Activated T-helper 1 cell treated with anti-CD3 and anti-CD28 coated beads, Interleukin-2, amount 50 U/mL, for 16 hours (primary cell): ENCODE measurements around the gene EPM2AIP1.
"Not testable (repeated sequence)": the region's sequence is repeated elsewhere in the genome, so short reads cannot be mapped to it uniquely, and the experiment has no call there.

Source experiments
- DNase-seq, 2 donors: peaks; one replicate each; pipeline ENCODE4 v3.0.0-alpha.2; 2020; ENCODE audit warnings: low read depth in 1 of 2, low spot score in 1 of 2

EPM2AIP1 gene

GRCh38 chr3:36954452-36955134 is 38.3 kb downstream of the EPM2AIP1 start:
- DNase-seq: no peak

GRCh38 chr3:36947814-36948213 is 45.1 kb downstream of the EPM2AIP1 start:
- DNase-seq: not testable (repeated sequence)

- DNase-seq: no peak
Observed at GRCh38 chr3:36945333-36945980, 47.5 kb downstream of the EPM2AIP1 start.

- DNase-seq: peak; percentile 62 to 69
Observed at GRCh38 chr3:36944641-36945270, 48.2 kb downstream of the EPM2AIP1 start, which contains the start of gene TRANK1. Gene TRANK1, minus strand, starts transcription at chr3:36945054. Its CDS starts 245 bp downstream, at chr3:36944809.

GRCh38 chr3:36944012-36944640 is 48.8 kb downstream of the EPM2AIP1 start:
- DNase-seq: no peak

GRCh38 chr3:36943601-36944000 is 49.3 kb downstream of the EPM2AIP1 start:
- no peak for DNase-seq

GRCh38 chr3:36942638-36943248 is 50.2 kb downstream of the EPM2AIP1 start:
- DNase-seq: no peak

GRCh38 chr3:36941658-36942057 is 51.3 kb downstream of the EPM2AIP1 start:
- DNase-seq: no peak

GRCh38 chr3:36941162-36941561 is 51.8 kb downstream of the EPM2AIP1 start:
- no peak for DNase-seq

GRCh38 chr3:36937492-36937891 is 55.4 kb downstream of the EPM2AIP1 start:
- no peak for DNase-seq
